HepG2 (cell line): ENCODE results near the gene GRM5. TPM values are rescaled to one million over a fixed set of nuclear protein-coding genes. Genes with fewer than 3 reads are reported as not detected.

ENCODE experiments used
- ATAC-seq: fragments of 200-7000 bp; cut with Tn5 transposase; 3 replicates; pipeline ENCODE4 v1.9.1; 2020; ENCODE audit warnings: mild to moderate bottlenecking, moderate library complexity
- BruUV-seq: library from RNA; stranded (reverse); fragments of 400-500 nt; replicated peaks from 2 replicates; lab custom pipeline; 2021; lab: Mats Ljungman, UMichigan
- CTCF ChIA-PET: fragments of 300-600 bp; formaldehyde crosslinking; extraction: SDS; loops from one replicate; lab custom pipeline; 2021; ENCODE audit warnings: low total read pairs, inconsistent platforms, low intra/inter-chr PET ratio; lab: Yijun Ruan, JAX
- POLR2A ChIA-PET: fragments of 350-600 bp; sonication (Branson Sonifier 250); formaldehyde crosslinking; loops from one replicate; lab custom pipeline; 2020; ENCODE audit warnings: antibody characterized with exemption, inconsistent platforms; lab: Yijun Ruan, JAX
- DNase-seq: peaks from one replicate; pipeline ENCODE4 v3.0.0-alpha.2; 2015; ENCODE audit warnings: low spot score
- FAIRE-seq: peaks from 3 replicates; lab custom pipeline; 2011; peaks lifted over from hg19 to GRCh38; lab: Jason Lieb, UNC
- H2AFZ ChIP-seq: one replicate; pipeline ENCODE4 v1.6.1; 2011; ENCODE audit warnings: low read length, inconsistent platforms
- H3K27ac ChIP-seq: fragments of 300-600 bp; 3 replicates; pipeline ENCODE4 v1.8.0; 2011; ENCODE audit warnings: mixed run types, mild to moderate bottlenecking, mixed read lengths, low read length, inconsistent platforms; ENCODE audit not compliant: insufficient read depth; ENCODE audit errors: extremely low read length
- H3K27me3 ChIP-seq, 2 experiments: fragments of 200-600 bp in 1 of 2; 2 replicates in 1 of 2; 3 replicates in 1 of 2; pipeline versions ENCODE4 v1.6.0 to v1.8.0; 2011; ENCODE audit warnings: low read length in 2 of 2, mild to moderate bottlenecking in 2 of 2, moderate library complexity in 2 of 2, inconsistent platforms in 1 of 2; ENCODE audit not compliant: insufficient read depth in 2 of 2, control insufficient read depth in 1 of 2
- H3K36me3 ChIP-seq, 2 experiments: fragments of 200-600 bp in 1 of 2; replicated peaks in 1 of 2; 2 replicates in 1 of 2; 3 replicates in 1 of 2; pipeline versions ENCODE4 v1.5.1 to v1.8.0; 2011; ENCODE audit warnings: low read length in 2 of 2, inconsistent platforms in 1 of 2; ENCODE audit not compliant: insufficient read depth in 2 of 2, control insufficient read depth in 1 of 2
- H3K4me1 ChIP-seq: 2 replicates; pipeline ENCODE4 v1.5.1; 2012; ENCODE audit warnings: low read length, inconsistent platforms; ENCODE audit not compliant: insufficient read depth
- H3K4me2 ChIP-seq: 2 replicates; pipeline ENCODE4 v1.6.0; 2011; ENCODE audit warnings: low read depth, low read length, inconsistent platforms
- H3K4me3 ChIP-seq, 3 experiments: fragments of 200-600 bp in 1 of 3; sonication (generic), shearing (Covaris generic) in 1 of 3; replicated peaks in 1 of 3; 2 replicates each; pipeline ENCODE4 v1.5.1; 2011 to 2016; ENCODE audit warnings: low read length in 3 of 3, inconsistent platforms in 2 of 3, low read depth in 2 of 3, mild to moderate bottlenecking in 2 of 3, control low read depth in 1 of 3, mixed read lengths in 1 of 3; ENCODE audit not compliant: insufficient read depth in 1 of 3
- H3K79me2 ChIP-seq: one replicate; pipeline ENCODE4 v1.6.1; 2011; ENCODE audit warnings: low read length, inconsistent platforms; ENCODE audit not compliant: insufficient read depth
- H3K9ac ChIP-seq: 2 replicates; pipeline ENCODE4 v1.6.0; 2011; ENCODE audit warnings: mild to moderate bottlenecking, low read depth, low read length, inconsistent platforms; ENCODE audit not compliant: insufficient read depth
- H3K9me3 ChIP-seq: 2 replicates; pipeline ENCODE4 v1.5.1; 2012; ENCODE audit warnings: mild to moderate bottlenecking, low read length
- H4K20me1 ChIP-seq: 2 replicates; pipeline ENCODE4 v1.6.0; 2011; ENCODE audit warnings: inconsistent platforms, mild to moderate bottlenecking, low read length, moderate library complexity; ENCODE audit not compliant: insufficient read depth
- DNMT3B ChIP-seq: conservative IDR thresholded peaks from 2 replicates; pipeline ENCODE4 v1.6.1; 2016; ENCODE audit warnings: missing biosample characterization, control low read depth
- FOXA3 ChIP-seq: IDR thresholded peaks from 2 replicates; pipeline ENCODE4 v1.6.1; 2016; ENCODE audit warnings: missing genetic modification reagents, missing compliant biosample characterization
- FOXJ3 ChIP-seq: sonication (generic); formaldehyde crosslinking; IDR thresholded peaks from 2 replicates; pipeline ENCODE4 v1.4.0; 2020; ENCODE audit warnings: missing genetic modification reagents, mild to moderate bottlenecking, borderline replicate concordance
- FOXM1 ChIP-seq: sonication (generic); formaldehyde crosslinking; IDR thresholded peaks from 2 replicates; pipeline ENCODE4 v1.5.0; 2020; ENCODE audit warnings: missing genetic modification reagents
- MBNL3 ChIP-seq: fragments of 250-450 bp; sonication (Bioruptor Pico); conservative IDR thresholded peaks from 2 replicates; pipeline ENCODE4 v1.8.0; 2022; ENCODE audit warnings: mild to moderate bottlenecking, inconsistent platforms
- NCOA1 ChIP-seq: sonication (generic); formaldehyde crosslinking; IDR thresholded peaks from 2 replicates; pipeline ENCODE4 v1.9.0; 2021; ENCODE audit warnings: missing genetic modification reagents
- SOX6 ChIP-seq, 2 experiments: fragments of 450-650 bp in 1 of 2; sonication (generic) in 1 of 2; formaldehyde crosslinking in 1 of 2; IDR thresholded peaks; 2 replicates each; pipeline versions ENCODE4 v1.4.0 to v1.6.1; 2017 to 2020; ENCODE audit warnings: antibody characterized with exemption in 1 of 2, mild to moderate bottlenecking in 1 of 2, missing genetic modification reagents in 1 of 2
- SRY ChIP-seq: sonication (generic); formaldehyde crosslinking; IDR thresholded peaks from 2 replicates; pipeline ENCODE4 v1.8.0; 2022; ENCODE audit warnings: mild to moderate bottlenecking, missing genetic modification reagents
- ZFP41 ChIP-seq: sonication (generic); formaldehyde crosslinking; IDR thresholded peaks from 2 replicates; pipeline ENCODE4 v1.4.0; 2020; ENCODE audit warnings: mild to moderate bottlenecking, missing genetic modification reagents, borderline replicate concordance
- ZKSCAN1 ChIP-seq: fragments of 150-350 bp; IDR thresholded peaks from 2 replicates; pipeline ENCODE4 v1.6.1; 2014; ENCODE audit warnings: low read length
- ZNF33A ChIP-seq: sonication (generic); formaldehyde crosslinking; IDR thresholded peaks from 2 replicates; pipeline ENCODE4 v1.5.1; 2020; ENCODE audit warnings: missing genetic modification reagents, mild to moderate bottlenecking, moderate library complexity, borderline replicate concordance
- ZNF879 ChIP-seq: sonication (generic); formaldehyde crosslinking; IDR thresholded peaks from 2 replicates; pipeline ENCODE4 v1.8.1; 2023; ENCODE audit warnings: missing genetic modification reagents
- WGBS: methylation state at CpG from one replicate; pipeline ENCODE4 v1.1.6; 2017; ENCODE audit warnings: low lambda C conversion rate; 5-methylcytosine and 5-hydroxymethylcytosine counted together
- in situ Hi-C: cut with HindIII; loops from 2 replicates; pipeline ENCODE4 v1.10.0; 2017; ENCODE audit warnings: low pct_unique_long_range_greater_than_20kb; ENCODE audit not compliant: extremely low pct_ligation_motif_present
- intact Hi-C: fragments of 100-400 bp; cut with micrococcal nuclease; formaldehyde crosslinking; loops from one replicate; pipeline ENCODE4 v1.10.0; 2022; ENCODE audit not compliant: unreplicated experiment
- polyA plus RNA-seq, 8 experiments: library from polyadenylated mRNA; depleted of rRNA in 3 of 8; stranded (reverse) in 7 of 8; unstranded in 1 of 8; fragments of >200 nt; fragmentation: Illumina TruSeq in 4 of 8; extraction: Trizol in 4 of 8; gene quantifications; 2 replicates each; pipeline versions ENCODE4 v1.2.1 to v1.2.3, GENCODE V29; 2011 to 2016; ENCODE audit warnings: low read depth in 4 of 8, missing spikeins in 1 of 8, mixed read lengths in 1 of 8; ENCODE audit not compliant: insufficient read depth in 1 of 8
- total RNA-seq, 5 experiments: library from RNA; depleted of rRNA; stranded (reverse); fragments of >200 nt; fragmentation: Illumina TruSeq; extraction: Trizol; gene quantifications; 2 replicates each; pipeline ENCODE4 v1.2.3, GENCODE V29; 2016; ENCODE audit warnings: low read depth in 1 of 5
- TF ChIP-seq, protein P1 (sequence below): IDR thresholded peaks from 2 replicates; pipeline ENCODE4 v1.6.1; 2016; ENCODE audit warnings: low read depth
- TF ChIP-seq, protein P2 (sequence below): sonication (generic); formaldehyde crosslinking; IDR thresholded peaks from 2 replicates; pipeline ENCODE4 v1.8.1; 2022; ENCODE audit warnings: low read depth, mild to moderate bottlenecking, missing genetic modification reagents
- TF ChIP-seq, protein P3 (sequence below): sonication (generic); formaldehyde crosslinking; IDR thresholded peaks from 2 replicates; pipeline ENCODE4 v1.4.0; 2020; ENCODE audit warnings: mild to moderate bottlenecking, missing genetic modification reagents

The GRM5 gene
- total and polyA plus RNA-seq, 2 of the 13 experiments (the other 11 are each of a cell fraction or from before 2014, with no cell fraction given) = not detected

DNA sequence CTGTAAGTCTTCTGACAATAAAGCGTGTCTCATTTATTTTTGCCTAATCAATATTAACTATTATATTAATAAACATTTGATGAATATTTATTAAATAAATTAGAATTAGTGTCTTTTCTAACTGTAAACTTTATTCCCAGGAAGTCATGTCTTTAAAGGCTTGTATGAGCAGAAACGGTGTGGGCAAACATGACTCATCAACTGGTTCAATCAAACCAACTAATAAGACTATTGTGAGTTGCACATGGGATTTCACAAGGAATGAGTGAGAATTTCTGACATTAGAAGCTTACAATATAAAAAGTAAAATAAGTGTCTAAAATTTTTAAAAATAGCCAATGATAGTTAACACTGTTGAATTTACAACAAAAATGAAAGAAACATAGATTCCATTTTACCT, 469.0 kb downstream of the GRM5 start:
- H3K4me2 ChIP-seq = no peak overlapping the region
- no peaks in the 10 kb centered on the region for H3K79me2 ChIP-seq
- H3K4me3 ChIP-seq = no peak overlapping the region
- intact Hi-C loops (no loop called here), in situ Hi-C loops (no loop called here)
- H3K27ac ChIP-seq = no peak overlapping the region
- no peaks in the 10 kb centered on the region for H3K4me1 ChIP-seq
- TF ChIP-seq ZNF879 (CRISPR knock-in tag) (no peak), ZKSCAN1 (no peak), ZFP41 (no peak), ZNF33A (no peak), NCOA1 (CRISPR knock-in tag) (no peak), SOX6 (IDR thresholded peaks at IDR 0.05) (no peak), SOX6 (CRISPR knock-in tag; IDR thresholded peaks at IDR 0.05) (no peak), SRY (CRISPR knock-in tag) (no peak), FOXJ3 (CRISPR knock-in tag) (no peak), DNMT3B (CRISPR knock-in tag) (no peak), MBNL3 (no peak), FOXM1 (CRISPR knock-in tag) (no peak), FOXA3 (CRISPR knock-in tag) (no peak)
- TF ChIP-seq, protein P1, sequence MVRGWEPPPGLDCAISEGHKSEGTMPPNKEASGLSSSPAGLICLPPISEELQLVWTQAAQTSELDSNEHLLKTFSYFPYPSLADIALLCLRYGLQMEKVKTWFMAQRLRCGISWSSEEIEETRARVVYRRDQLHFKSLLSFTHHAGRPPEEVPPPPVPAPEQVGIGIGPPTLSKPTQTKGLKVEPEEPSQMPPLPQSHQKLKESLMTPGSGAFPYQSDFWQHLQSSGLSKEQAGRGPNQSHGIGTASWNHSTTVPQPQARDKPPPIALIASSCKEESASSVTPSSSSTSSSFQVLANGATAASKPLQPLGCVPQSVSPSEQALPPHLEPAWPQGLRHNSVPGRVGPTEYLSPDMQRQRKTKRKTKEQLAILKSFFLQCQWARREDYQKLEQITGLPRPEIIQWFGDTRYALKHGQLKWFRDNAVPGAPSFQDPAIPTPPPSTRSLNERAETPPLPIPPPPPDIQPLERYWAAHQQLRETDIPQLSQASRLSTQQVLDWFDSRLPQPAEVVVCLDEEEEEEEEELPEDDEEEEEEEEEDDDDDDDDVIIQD (CRISPR knock-in tag) = no peak
- TF ChIP-seq, protein P2, sequence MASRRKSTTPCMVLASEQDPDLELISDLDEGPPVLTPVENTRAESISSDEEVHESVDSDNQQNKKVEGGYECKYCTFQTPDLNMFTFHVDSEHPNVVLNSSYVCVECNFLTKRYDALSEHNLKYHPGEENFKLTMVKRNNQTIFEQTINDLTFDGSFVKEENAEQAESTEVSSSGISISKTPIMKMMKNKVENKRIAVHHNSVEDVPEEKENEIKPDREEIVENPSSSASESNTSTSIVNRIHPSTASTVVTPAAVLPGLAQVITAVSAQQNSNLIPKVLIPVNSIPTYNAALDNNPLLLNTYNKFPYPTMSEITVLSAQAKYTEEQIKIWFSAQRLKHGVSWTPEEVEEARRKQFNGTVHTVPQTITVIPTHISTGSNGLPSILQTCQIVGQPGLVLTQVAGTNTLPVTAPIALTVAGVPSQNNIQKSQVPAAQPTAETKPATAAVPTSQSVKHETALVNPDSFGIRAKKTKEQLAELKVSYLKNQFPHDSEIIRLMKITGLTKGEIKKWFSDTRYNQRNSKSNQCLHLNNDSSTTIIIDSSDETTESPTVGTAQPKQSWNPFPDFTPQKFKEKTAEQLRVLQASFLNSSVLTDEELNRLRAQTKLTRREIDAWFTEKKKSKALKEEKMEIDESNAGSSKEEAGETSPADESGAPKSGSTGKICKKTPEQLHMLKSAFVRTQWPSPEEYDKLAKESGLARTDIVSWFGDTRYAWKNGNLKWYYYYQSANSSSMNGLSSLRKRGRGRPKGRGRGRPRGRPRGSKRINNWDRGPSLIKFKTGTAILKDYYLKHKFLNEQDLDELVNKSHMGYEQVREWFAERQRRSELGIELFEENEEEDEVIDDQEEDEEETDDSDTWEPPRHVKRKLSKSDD (CRISPR knock-in tag) = no peak
- TF ChIP-seq, protein P3, sequence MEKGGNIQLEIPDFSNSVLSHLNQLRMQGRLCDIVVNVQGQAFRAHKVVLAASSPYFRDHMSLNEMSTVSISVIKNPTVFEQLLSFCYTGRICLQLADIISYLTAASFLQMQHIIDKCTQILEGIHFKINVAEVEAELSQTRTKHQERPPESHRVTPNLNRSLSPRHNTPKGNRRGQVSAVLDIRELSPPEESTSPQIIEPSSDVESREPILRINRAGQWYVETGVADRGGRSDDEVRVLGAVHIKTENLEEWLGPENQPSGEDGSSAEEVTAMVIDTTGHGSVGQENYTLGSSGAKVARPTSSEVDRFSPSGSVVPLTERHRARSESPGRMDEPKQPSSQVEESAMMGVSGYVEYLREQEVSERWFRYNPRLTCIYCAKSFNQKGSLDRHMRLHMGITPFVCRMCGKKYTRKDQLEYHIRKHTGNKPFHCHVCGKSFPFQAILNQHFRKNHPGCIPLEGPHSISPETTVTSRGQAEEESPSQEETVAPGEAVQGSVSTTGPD = no peak
- FAIRE-seq (no peak), DNase-seq (no peak), ATAC-seq (no peak)
- WGBS = 26% methylated on average over 2 of the region's 2 CpGs
- H3K9me3 ChIP-seq = no peaks in the 10 kb centered on the region
- no peaks in the 10 kb centered on the region for H4K20me1 ChIP-seq
- CTCF ChIA-PET = no interaction called here
- no peaks in the 10 kb centered on the region for H3K36me3 ChIP-seq
- POLR2A ChIA-PET = no interaction called here
- no peaks in the 10 kb centered on the region for H3K27me3 ChIP-seq
- no peak overlapping the region for H3K9ac ChIP-seq
- H2AFZ ChIP-seq = no peak overlapping the region
- no TSS peak for BruUV-seq
